Tibial nerve (tissue), 4 donors: ENCODE results near the gene LOXHD1.

Experiments
- EP300 ChIP-seq, 2 donors: sonication (generic); formaldehyde crosslinking; IDR thresholded peaks; one replicate each; pipeline ENCODE4 v1.6.1; 2017; ENCODE audit warnings: antibody characterized with exemption in 2 of 2, mild to moderate bottlenecking in 1 of 2
- POLR2A ChIP-seq, 2 donors: fragments of 450-650 bp; IDR thresholded peaks; one replicate each; pipeline ENCODE4 v1.6.1; 2017; ENCODE audit warnings: antibody characterized with exemption in 2 of 2, mild to moderate bottlenecking in 2 of 2, moderate library complexity in 2 of 2
- TF ChIP-seq, protein P1 (sequence below), 5 experiments: fragments of 200-600 bp in 3 of 5; fragments of 450-650 bp in 2 of 5; sonication (generic) in 3 of 5; IDR thresholded peaks; one replicate each; pipeline ENCODE4 v1.5.1; 2016 to 2019; ENCODE audit warnings: antibody characterized with exemption in 5 of 5, mild to moderate bottlenecking in 3 of 5, moderate library complexity in 2 of 5

DNA sequence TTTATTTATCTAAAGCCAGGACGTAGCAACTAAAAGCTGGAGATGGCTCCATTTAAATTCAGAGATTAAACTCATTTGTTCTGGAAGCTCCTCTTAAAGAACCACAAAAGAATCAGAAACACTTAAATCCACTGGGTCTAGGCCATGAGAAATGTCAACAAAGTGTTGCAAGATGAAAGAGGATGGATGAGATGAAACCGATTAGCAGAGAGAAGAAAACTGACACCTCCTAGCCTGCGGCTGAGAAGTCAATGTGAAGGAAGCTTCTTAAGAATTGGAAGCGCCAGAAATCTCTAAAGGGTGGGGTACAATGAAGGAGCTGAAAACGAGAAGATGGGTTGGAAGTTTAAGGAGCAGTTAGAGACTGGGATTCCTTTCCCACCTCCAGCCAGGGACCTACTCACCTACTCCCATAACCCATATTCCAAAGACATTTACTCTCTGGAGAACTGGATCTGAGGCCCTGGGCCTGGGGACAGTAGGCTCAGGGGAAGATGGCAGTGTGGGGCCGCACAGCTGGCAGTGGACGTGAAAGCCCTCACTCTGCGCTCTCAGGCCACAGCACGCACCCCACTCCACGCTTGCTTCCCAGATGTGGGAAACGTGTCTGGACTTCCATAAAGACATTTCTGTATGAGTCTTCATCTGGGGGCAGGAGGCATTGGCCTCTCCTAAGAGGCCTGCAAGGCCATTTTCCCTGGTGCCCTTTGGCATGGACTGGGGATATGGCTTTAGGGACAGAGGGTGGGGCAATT, 188.4 kb downstream of the LOXHD1 start:
- TF ChIP-seq, protein P1, sequence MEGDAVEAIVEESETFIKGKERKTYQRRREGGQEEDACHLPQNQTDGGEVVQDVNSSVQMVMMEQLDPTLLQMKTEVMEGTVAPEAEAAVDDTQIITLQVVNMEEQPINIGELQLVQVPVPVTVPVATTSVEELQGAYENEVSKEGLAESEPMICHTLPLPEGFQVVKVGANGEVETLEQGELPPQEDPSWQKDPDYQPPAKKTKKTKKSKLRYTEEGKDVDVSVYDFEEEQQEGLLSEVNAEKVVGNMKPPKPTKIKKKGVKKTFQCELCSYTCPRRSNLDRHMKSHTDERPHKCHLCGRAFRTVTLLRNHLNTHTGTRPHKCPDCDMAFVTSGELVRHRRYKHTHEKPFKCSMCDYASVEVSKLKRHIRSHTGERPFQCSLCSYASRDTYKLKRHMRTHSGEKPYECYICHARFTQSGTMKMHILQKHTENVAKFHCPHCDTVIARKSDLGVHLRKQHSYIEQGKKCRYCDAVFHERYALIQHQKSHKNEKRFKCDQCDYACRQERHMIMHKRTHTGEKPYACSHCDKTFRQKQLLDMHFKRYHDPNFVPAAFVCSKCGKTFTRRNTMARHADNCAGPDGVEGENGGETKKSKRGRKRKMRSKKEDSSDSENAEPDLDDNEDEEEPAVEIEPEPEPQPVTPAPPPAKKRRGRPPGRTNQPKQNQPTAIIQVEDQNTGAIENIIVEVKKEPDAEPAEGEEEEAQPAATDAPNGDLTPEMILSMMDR (IDR thresholded peaks at IDR 0.05), result no peak
- TF ChIP-seq POLR2A (IDR thresholded peaks at IDR 0.05) (no peak), EP300 (IDR thresholded peaks at IDR 0.05) (no peak)
